ENCODE measurements around the gene C1QTNF4. TPM values are rescaled to one million over a fixed set of nuclear protein-coding genes. Genes with fewer than 3 reads are reported as not detected.

C1QTNF4 gene
- under 1 TPM; 0.33 to 0.39 TPM for total RNA-seq

GRCh38 chr11:47593934-47594855 lies at the start of gene C1QTNF4:
C1QTNF4 (minus strand) TSS chr11:47594411; CDS start chr11:47590810, 3,601 bp downstream.

DNA sequence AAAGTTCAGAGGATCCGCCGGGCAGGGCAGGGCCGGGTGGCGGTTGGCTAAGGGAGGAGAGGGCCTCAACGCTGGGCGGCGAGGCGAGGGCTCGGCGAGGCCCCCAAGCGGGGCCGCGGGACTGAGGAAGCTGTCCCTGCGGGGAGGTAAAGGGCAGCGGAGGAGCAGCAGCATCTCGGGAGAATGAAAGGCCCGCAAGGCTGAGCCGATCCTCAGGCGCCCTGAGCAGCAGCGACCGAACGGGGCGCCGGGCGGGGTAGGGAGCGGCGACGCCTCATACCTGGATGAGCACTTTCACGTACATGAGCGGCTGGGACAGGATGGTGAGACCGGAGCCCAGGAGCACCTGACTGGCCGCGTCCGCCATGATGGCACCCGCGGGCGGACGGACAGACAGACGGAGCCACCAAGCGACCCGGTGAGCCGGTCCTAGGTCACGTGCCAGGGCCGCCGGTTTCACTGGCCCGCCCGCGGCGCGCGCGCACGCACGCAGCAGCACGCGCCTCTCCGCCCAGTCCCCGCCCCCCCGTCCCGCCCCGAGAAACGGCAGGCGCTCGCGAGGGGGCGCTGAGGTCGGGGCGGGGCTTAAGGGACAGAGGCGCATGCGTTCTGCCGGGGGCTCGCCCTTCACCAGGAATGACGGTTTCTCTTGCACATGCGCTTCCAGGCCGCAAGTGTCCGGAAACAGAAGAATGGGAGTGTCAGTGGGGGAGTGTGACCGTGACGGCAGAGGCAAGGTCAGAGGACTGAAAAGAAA lies 48.1 kb upstream of the C1QTNF4 start, which contains the start of gene MTCH2:
TSS of gene MTCH2 (minus strand) at position 461 of the 757 bp plus-strand sequence. CDS start at position 367, 94 bp downstream.

GRCh38 chr11:47586098-47586855 lies 7.9 kb downstream of the C1QTNF4 start, which contains the start of gene FAM180B:
FAM180B (plus strand) TSS chr11:47586678; CDS start chr11:47586769, 91 bp downstream.

DNA sequence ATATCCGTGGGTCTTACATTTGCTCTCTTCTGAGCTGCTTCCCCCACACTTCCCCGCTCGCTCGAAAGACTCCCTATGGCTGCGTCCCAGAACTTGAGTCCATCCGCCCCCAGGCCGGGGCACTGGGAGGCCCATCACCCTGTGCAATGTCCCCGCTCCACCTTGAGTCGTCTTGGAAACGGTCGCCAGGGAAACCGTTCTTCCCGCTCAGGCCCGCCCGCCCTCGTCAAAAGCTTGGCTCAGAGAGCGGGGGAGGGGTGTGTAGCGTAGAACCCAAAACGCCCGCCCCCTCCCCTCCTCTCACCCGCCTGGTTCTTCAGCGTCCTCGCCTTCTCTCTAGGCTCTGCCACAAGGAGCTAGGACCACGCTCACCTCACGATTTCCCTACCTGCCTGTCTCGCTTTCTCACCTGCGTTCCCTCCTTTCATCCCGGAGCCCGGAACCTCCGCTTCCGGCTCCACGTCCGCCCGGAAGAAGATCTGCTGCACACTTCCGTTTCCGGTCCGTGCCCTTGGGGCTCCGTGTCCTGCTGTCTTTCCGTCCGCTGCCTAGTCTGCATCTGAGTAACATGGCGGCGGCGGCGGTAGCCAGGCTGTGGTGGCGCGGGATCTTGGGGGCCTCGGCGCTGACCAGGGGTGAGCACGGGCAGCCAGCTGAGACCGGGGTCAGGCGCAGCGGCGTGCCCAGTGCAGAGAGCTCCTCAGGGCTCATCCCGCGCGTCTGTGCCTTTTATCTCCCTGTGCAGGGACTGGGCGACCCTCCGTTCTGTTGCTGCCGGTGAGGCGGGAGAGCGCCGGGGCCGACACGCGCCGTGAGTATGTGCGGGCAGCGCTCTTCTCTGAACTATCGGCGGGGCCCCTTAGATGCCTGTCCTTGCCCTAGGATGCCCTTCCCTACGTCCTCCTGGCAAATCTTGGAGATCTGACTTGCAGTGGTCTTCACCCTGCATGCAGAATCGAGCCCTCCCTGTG lies 15.4 kb downstream of the C1QTNF4 start, which contains the start of the genes KBTBD4 and NDUFS3:
TSS of gene KBTBD4 (minus strand) at position 447 of the 971 bp plus-strand sequence. CDS start at position 428, 19 bp downstream.
TSS of gene NDUFS3 (plus strand) at position 551 of the 971 bp plus-strand sequence. CDS start at position 569, 18 bp downstream.

DNA sequence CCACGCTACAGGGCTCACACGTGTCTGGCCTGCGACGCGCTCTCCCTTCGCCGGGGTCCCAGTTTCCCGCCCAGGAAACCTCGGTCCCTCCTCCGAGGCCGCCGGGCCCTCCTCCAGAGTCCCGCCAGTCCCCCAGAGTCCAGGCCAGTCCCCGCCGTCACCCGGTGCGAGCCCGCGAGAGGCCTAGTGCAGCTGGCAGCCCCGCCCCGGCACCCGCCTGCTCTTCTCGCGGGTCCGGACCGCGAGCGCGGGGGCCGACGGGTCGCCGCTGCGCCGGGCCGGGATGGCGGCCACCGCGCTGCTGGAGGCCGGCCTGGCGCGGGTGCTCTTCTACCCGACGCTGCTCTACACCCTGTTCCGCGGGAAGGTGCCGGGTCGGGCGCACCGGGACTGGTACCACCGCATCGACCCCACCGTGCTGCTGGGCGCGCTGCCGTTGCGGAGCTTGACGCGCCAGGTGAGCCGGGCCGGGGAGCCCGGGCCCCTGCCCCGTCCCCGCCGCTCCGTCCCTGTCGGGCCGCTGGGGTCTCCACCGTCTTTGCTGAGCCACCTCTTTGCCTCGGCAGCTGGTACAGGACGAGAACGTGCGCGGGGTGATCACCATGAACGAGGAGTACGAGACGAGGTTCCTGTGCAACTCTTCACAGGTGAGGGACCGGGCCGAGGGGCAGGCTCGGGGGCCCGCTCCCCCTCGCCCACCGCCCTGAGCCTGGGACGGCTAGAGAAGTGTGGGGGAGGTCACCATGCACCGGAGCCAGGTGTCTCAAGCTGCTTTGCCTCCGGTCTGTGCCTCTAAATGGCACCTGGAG lies 28.7 kb downstream of the C1QTNF4 start, which contains the start of gene PTPMT1:
TSS of gene PTPMT1 (plus strand) at position 260 of the 809 bp plus-strand sequence. CDS start at position 284, 24 bp downstream.

GRCh38 chr11:47552566-47553405 lies 41.4 kb downstream of the C1QTNF4 start, which contains the start of gene CELF1:
CELF1 (minus strand) TSS chr11:47553132; CDS start chr11:47499523, 53,609 bp downstream.

Other genes with a start within 250 kb of the C1QTNF4 start
- not detected for gene MYBPC3, start 241.7 kb downstream of the C1QTNF4 start, total RNA-seq
- not detected for gene SPI1, start 215.9 kb downstream of the C1QTNF4 start, total RNA-seq
- gene SLC39A13, start 185.8 kb downstream of the C1QTNF4 start, total RNA-seq = 10 to 100 TPM; 24.7 to 28.9 TPM
- 100 to 1,000 TPM; 105 to 106 TPM for gene PSMC3, start 168.0 kb downstream of the C1QTNF4 start, total RNA-seq
- gene RAPSN, start 145.3 kb downstream of the C1QTNF4 start, total RNA-seq = under 1 TPM; 0.53 to 0.73 TPM
- 100 to 1,000 TPM in 1 of 2 experiments, 10 to 100 TPM in 1; 97.3 to 101 TPM for gene CELF1, start 41.3 kb downstream of the C1QTNF4 start, total RNA-seq
- 10 to 100 TPM; 30.4 to 33.8 TPM for gene PTPMT1, start 28.8 kb downstream of the C1QTNF4 start, total RNA-seq
- 10 to 100 TPM; 16.8 to 18.0 TPM for gene KBTBD4, start 15.4 kb downstream of the C1QTNF4 start, total RNA-seq
- 10 to 100 TPM; 88.9 to 97.3 TPM for gene NDUFS3, start 15.3 kb downstream of the C1QTNF4 start, total RNA-seq
- under 1 TPM in 1 of 2 experiments, not detected in 1; 0.15 TPM for gene FAM180B, start 7.7 kb downstream of the C1QTNF4 start, total RNA-seq
- gene MTCH2, start 48.1 kb upstream of the C1QTNF4 start, total RNA-seq = 10 to 100 TPM; 67.9 to 75.9 TPM
- gene AGBL2, start 121.0 kb upstream of the C1QTNF4 start, total RNA-seq = 1 to 10 TPM; 5.5 to 6.5 TPM
- gene FNBP4, start 172.9 kb upstream of the C1QTNF4 start, total RNA-seq = 100 to 1,000 TPM; 141 to 151 TPM